OCI-M1 (cell line): ENCODE results near the gene GNAQ.
"Not testable (repeated sequence)": the region's sequence is repeated elsewhere in the genome, so short reads cannot be mapped to it uniquely, and the experiment has no call there.

Source experiments
- DNase-seq: peaks from one replicate; lab custom pipeline; 2025; lab: John Stamatoyannopoulos, UW

The GNAQ gene

DNA sequence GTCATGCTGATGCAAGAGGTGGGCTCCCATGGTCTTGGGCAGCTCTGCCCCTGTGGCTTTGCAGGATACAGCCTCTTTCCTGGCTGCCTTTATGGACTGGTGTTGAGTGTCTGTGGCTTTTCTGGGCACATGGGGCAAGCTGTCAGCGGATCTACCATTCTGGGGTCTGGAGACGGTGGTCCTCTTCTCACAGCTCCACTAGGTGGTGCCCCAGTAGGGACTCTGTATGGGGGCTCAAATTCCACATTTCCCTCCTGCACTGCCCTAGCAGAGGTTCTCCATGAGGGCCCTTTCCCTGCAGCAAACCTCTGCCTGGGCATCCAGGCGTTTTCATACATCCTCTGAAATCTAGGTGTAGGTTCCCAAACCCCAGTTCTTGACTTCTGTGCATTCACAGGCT is 340.9 kb downstream of the GNAQ start:
- DNase-seq, result not testable (repeated sequence)

DNA sequence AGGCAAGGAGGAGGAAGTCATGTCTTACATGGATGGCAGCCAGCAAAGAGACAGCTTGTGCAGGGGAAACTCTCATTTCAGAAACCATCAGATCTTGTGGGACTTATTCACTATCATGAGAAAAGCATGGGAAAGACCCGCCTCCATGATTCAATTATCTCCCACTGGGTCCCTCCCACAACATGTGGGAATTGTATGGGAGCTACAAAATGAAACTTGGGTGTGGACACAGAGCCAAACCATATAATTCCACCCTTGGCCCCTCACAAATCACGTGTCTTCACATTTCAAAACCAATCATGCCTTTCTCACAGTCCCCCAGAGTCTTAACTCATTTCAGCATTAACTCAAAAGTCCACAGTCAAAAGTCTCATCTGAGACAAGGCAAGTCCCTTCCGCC is 341.5 kb downstream of the GNAQ start:
- DNase-seq, result not testable (repeated sequence)

DNA sequence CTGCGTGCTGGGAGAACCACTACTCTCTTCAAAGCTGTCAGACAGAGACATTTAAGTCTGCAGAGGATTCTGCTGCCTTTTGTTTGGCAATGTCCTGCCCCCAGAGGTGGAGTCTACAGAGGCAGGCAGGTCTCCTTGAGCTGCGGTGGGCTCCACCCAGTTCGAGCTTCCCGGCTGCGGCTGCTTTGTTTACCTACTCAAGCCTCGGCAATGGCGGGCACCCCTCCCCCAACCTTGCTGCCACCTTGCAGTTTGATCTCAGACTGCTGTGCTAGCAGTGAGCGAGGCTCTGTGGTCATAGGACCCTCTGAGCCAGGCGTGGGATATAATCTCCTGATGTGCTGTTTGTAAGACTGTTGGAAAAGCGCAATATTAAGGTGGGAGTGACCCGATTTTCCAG is 343.9 kb downstream of the GNAQ start:
- not testable (repeated sequence) for DNase-seq

DNA sequence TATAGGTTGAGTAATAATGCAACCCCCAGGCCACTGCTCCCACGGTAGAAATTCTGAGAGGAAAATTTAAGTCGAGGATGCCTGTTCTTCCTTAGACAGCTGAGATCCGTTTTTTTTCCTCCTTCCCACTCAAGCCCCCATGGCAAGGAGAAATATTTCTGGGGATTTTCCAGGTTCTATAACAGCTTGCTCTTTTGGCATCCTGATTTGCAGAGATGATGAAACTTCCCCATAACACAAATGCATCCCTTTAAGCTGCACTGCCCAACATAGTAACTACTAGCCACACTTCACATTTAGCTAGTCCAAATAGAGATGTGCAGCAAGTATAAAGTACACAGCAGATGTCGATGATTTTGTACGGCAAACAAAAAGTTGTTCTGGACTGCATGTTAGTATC is 351.0 kb downstream of the GNAQ start:
- no peak for DNase-seq

DNA sequence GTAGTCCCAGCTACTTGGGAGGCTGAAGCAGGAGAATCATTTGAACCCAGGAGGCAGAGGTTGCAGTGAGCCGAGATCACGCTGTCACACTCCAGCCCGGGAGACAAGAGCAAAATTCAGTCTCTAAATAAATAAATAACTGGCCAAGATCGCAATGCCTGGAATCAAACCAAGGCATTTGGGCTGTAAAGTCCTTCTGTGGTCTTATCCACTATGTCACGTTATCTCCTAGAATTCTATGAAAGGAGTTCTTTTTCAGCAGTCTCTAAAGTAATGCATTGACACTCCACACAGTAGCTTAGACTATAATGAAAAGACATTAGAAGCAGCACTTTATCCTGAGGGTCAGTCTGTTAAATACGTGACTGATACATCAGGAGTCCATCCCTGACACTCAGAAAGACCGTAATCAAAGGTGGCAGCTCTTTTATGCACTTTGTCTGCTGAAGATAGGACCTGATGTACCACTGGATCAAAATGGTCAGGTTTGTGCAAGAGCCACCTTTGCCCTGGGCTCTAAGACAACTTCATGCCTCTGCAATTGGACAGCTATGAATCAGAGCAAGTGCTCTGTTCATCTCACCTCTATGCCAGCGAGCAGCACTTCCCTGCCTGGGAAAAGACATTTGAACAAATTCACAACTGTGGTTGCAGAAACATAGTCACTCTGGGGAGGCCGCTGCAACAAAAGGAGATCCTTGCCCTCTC is 351.8 kb downstream of the GNAQ start:
- DNase-seq, result no peak

DNA sequence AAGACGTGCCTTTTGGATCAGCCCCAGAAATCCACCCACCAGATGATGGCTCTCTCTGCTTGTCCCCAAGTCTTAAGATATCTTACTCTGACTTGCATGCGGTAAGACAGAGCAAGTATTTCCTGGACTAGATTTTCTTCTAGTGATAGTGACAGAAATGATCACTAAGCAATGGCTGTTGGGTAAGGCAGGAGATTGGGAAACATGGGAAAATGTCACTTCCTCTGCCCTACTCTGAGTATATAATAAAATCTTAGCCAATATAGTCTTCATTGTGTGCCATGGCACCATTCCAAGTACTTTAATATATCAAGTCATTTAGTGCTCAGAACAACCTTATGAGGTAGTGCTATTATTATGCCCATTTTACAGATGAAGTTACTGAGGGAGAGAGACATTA is 352.5 kb downstream of the GNAQ start:
- DNase-seq, result peak; percentile 16

DNA sequence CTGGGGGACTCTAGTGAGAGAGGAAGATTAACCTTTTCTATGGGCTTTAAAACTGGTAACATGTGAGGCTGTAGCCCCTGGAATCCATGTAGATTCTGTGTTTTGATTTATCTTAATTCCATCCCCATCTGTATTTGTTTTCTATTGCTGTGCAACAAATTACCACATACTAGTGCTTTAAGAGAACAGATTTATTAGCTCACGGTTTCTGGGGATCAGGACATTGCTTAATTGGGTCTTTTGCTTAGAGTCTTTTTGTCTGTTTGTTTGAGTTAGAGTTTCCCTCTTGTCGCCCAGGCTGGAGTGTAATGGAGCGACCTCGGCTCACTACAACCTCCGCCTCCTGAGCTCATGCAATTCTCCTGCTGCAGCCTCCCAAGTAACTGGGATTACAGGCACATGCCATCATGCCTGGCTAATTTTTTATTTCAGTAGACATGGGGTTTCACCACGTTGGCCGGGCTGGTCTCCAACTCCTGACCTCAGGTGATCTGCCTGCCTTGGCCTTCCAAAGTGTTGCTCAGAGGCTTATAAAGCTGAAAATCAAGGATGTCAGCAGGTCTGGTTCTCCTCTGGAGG is 353.6 kb downstream of the GNAQ start:
- DNase-seq, result no peak

DNA sequence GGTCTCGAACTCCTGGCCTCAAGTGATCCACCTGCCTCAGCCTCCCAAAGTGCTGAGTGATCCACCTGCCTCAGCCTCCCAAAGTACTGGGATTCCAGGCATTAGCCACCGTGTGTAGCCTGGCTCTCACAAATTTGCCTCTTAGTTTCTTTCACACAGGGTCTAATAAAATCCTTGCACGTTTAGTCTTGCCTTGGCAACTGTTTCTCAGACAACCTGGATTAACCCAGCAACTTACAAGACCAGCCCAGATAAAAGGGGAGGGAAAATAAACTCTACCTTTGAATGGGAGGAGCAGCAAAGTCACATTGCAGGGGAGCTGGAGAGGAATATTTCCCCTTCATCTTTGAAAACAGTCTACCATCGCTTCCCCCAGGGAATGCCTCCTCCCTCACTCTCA is 354.2 kb downstream of the GNAQ start:
- no peak for DNase-seq

DNA sequence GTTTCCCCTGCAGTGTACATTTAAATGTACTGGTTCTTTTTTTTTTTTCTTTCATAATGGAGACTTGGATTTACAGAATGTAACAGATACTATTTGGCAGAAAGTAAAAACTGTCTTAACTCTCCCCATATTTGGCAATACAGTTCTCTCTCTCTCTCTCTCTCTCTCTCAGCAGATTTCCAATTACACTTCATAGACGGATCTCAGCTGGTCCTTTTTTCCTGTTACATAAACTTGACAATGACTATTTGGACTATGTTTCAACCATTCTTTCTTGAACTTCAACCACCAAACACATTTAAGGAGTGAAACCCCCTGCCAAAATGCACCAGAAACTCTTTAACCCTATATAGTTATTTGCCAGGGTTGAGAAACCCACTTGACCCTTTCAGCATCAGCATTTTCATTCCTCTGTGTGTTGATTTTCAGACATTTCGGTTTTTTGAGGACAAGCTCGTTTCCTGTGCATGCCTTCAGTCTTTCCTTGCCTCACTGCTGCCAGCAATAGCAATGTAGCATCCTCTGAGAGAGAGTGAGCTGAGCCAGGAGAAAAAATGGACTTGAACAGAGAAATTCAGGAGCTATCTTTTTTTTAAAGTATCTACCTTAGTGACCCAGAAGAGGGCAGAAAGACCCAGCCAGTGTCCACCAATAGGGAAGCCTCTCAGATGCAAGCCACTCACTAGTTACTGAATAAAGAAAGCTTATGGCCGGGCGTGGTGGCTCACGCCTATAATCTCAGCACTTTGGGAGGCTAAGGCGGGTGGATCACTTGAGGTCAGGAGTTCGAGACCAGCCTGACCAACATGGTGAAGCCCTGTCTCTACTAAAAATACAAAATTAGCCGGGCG is 357.4 kb downstream of the GNAQ start:
- DNase-seq, result peak; percentile 41

DNA sequence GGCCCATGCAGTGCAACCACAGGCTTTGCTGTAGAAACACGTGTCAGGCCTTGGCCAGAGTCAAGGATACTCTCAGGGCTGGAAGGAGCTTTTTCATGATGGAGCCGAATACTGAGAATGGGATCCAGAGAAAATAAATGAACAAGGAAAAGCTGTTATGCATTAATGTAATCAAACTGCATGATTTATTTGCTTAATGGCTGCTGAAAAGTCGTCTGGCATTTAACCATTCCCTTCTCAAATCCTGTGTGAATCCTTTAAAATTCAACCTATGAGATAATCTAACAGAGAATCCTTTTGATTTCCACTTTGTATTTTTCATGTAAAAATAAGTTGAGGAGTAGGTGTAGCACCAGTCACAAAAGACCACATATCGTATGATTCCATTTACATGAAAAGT is 359.4 kb downstream of the GNAQ start:
- no peak for DNase-seq

DNA sequence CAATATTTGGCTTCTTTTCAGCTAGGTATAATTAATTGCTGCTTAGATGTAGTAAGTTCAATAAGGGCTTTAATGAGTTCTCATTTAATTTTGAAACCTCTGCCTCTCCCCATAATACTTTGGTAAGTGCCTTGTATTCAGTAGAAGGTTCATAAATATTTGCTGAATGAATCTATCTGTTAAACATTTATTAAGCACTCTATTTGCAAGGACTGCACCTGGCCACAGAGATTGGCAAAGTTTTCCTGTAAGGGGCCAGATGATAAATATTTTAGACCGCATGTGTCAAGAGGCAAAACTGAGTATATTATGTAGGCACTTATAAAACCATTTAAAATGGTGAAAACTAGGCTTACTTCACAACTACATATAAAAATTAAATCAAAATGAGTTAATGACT is 364.5 kb downstream of the GNAQ start:
- no peak for DNase-seq
